HCT116 (cell line): ENCODE results near the gene FCSK. TPM values are rescaled to one million over a fixed set of nuclear protein-coding genes. Genes with fewer than 3 reads are reported as not detected.

Source experiments
- ATAC-seq: fragments of 200-7000 bp; cut with Tn5 transposase; 2 replicates; pipeline ENCODE4 v1.9.1; 2020; ENCODE audit warnings: mild to moderate bottlenecking, moderate library complexity
- BruUV-seq: library from RNA; stranded (reverse); fragments of 400-500 nt; replicated peaks from 2 replicates; lab custom pipeline; 2021; lab: Mats Ljungman, UMichigan
- CTCF ChIA-PET: fragments of 300-600 bp; sonication (Branson Sonifier 250); formaldehyde crosslinking; loops from one replicate; lab custom pipeline; 2021; ENCODE audit warnings: antibody characterized with exemption; lab: Charles Lee
- POLR2A ChIA-PET: fragments of 300-600, 350-600 bp; sonication (Branson Sonifier 250); formaldehyde crosslinking; loops from one replicate; lab custom pipeline; 2021; ENCODE audit warnings: antibody characterized with exemption; lab: Charles Lee
- RAD21 ChIA-PET, 2 experiments: fragments of 300-600 bp; sonication (Branson Sonifier 250); formaldehyde crosslinking; loops; one replicate each; lab custom pipeline; 2023; ENCODE audit warnings: low total read pairs in 2 of 2; ENCODE audit not compliant: uncharacterized antibody in 2 of 2, unreplicated experiment in 2 of 2, low non-redundant PET in 1 of 2; lab: Charles Lee
- DNase-seq: peaks from one replicate; pipeline ENCODE4 v3.0.0-alpha.2; 2010; ENCODE audit warnings: low read depth, low spot score
- H2AFZ ChIP-seq: fragments of 200-600 bp; shearing (Covaris generic), sonication (generic); 2 replicates; pipeline ENCODE4 v1.6.1; 2017; ENCODE audit warnings: low read depth, mixed run types, mixed read lengths, antibody characterized with exemption, low read length; ENCODE audit not compliant: poor library complexity, severe bottlenecking
- H3K27ac ChIP-seq: 2 replicates; pipeline ENCODE4 v1.5.1; 2012; ENCODE audit warnings: low read depth, low read length
- H3K27me3 ChIP-seq: fragments of 200-600 bp; sonication (generic); 2 replicates; pipeline ENCODE4 v1.6.1; 2016; ENCODE audit warnings: mixed run types, low read length, mixed read lengths; ENCODE audit not compliant: insufficient read depth
- H3K36me3 ChIP-seq, 2 experiments: fragments of 200-500 bp in 1 of 2; fragments of 200-600 bp in 1 of 2; sonication (Bioruptor generic) in 1 of 2; sonication (generic) in 1 of 2; 2 replicates each; pipeline versions ENCODE4 v1.5.1 to v1.6.1; 2014 to 2016; ENCODE audit warnings: low read length in 2 of 2, inconsistent platforms in 1 of 2, mixed read lengths in 1 of 2, mixed run types in 1 of 2; ENCODE audit not compliant: insufficient read depth in 2 of 2, control insufficient read depth in 1 of 2
- H3K4me1 ChIP-seq, 2 experiments: fragments of 200-600 bp in 1 of 2; sonication (generic) in 1 of 2; 2 replicates each; pipeline versions ENCODE4 v1.5.1 to v1.6.1; 2012 to 2017; ENCODE audit warnings: low read length in 2 of 2, inconsistent platforms in 1 of 2, mild to moderate bottlenecking in 1 of 2, mixed read lengths in 1 of 2, mixed run types in 1 of 2, moderate library complexity in 1 of 2; ENCODE audit not compliant: insufficient read depth in 2 of 2, control insufficient read depth in 1 of 2
- H3K4me2 ChIP-seq: fragments of 200-600 bp; sonication (generic); 2 replicates; pipeline ENCODE4 v1.6.1; 2017; ENCODE audit warnings: mixed run types, low read length, mixed read lengths
- H3K4me3 ChIP-seq, 2 experiments: fragments of 200-600 bp in 1 of 2; sonication (generic) in 1 of 2; replicated peaks in 1 of 2; 2 replicates each; pipeline ENCODE4 v1.5.1; 2011 to 2016; ENCODE audit warnings: low read length in 2 of 2, control low read depth in 1 of 2, low read depth in 1 of 2, mild to moderate bottlenecking in 1 of 2, mixed read lengths in 1 of 2, mixed run types in 1 of 2
- H3K79me2 ChIP-seq: fragments of 200-600 bp; sonication (generic); 2 replicates; pipeline ENCODE4 v1.6.1; 2017; ENCODE audit warnings: mild to moderate bottlenecking, mixed run types, low read length, moderate library complexity, mixed read lengths; ENCODE audit not compliant: insufficient read depth
- H3K9ac ChIP-seq: fragments of 200-600 bp; sonication (generic); 2 replicates; pipeline ENCODE4 v1.6.1; 2016; ENCODE audit warnings: low read length, mixed read lengths
- H3K9me2 ChIP-seq: fragments of 200-600 bp; sonication (generic), shearing (Covaris generic); 2 replicates; pipeline ENCODE4 v1.6.1; 2017; ENCODE audit warnings: mixed run types, mild to moderate bottlenecking, moderate library complexity; ENCODE audit not compliant: insufficient read depth
- H3K9me3 ChIP-seq, 2 experiments: fragments of 200-500 bp in 1 of 2; fragments of 200-600 bp in 1 of 2; sonication (Bioruptor generic) in 1 of 2; sonication (generic) in 1 of 2; 2 replicates each; pipeline ENCODE4 v1.6.1; 2014 to 2017; ENCODE audit warnings: low read length in 2 of 2, mixed read lengths in 2 of 2, inconsistent platforms in 1 of 2, low read depth in 1 of 2, mild to moderate bottlenecking in 1 of 2, mixed run types in 1 of 2, moderate library complexity in 1 of 2; ENCODE audit not compliant: control insufficient read depth in 1 of 2, insufficient read depth in 1 of 2
- H4K20me1 ChIP-seq: fragments of 200-600 bp; sonication (generic), shearing (Covaris generic); 2 replicates; pipeline ENCODE4 v1.6.1; 2017; ENCODE audit warnings: mixed run types, mild to moderate bottlenecking, moderate library complexity; ENCODE audit not compliant: insufficient read depth
- CBX3 ChIP-seq: IDR thresholded peaks from 2 replicates; pipeline ENCODE4 v1.6.1; 2012; ENCODE audit warnings: low read depth
- CTCF ChIP-seq, 3 experiments: fragments of 200-600 bp in 1 of 3; sonication (generic) in 1 of 3; IDR thresholded peaks in 2 of 3; conservative IDR thresholded peaks in 1 of 3; 2 replicates each; pipeline ENCODE4 v1.5.1; 2012 to 2017; ENCODE audit warnings: low read depth in 2 of 3, low read length in 2 of 3, antibody characterized with exemption in 1 of 3, borderline replicate concordance in 1 of 3, control low read depth in 1 of 3, mild to moderate bottlenecking in 1 of 3, mixed read lengths in 1 of 3, mixed run types in 1 of 3, moderate library complexity in 1 of 3; ENCODE audit not compliant: insufficient read depth in 1 of 3
- ELF1 ChIP-seq: IDR thresholded peaks from 2 replicates; pipeline ENCODE4 v1.6.1; 2012; ENCODE audit warnings: low read depth, borderline replicate concordance
- EZH2 ChIP-seq: fragments of 200-600 bp; sonication (generic); IDR thresholded peaks from 2 replicates; pipeline ENCODE4 v1.6.1; 2017; ENCODE audit warnings: antibody characterized with exemption, mixed run types
- EZH2phosphoT487 ChIP-seq: fragments of 200-600 bp; IDR thresholded peaks from 2 replicates; pipeline ENCODE4 v1.6.1; 2018; ENCODE audit warnings: antibody characterized with exemption, borderline replicate concordance
- FOSL1 ChIP-seq: IDR thresholded peaks from 2 replicates; pipeline ENCODE4 v1.6.1; 2012; ENCODE audit warnings: low read depth
- JUND ChIP-seq: IDR thresholded peaks from 2 replicates; pipeline ENCODE4 v1.6.1; 2012
- MAX ChIP-seq: IDR thresholded peaks from 2 replicates; pipeline ENCODE4 v1.6.1; 2012
- POLR2AphosphoS5 ChIP-seq: IDR thresholded peaks from 2 replicates; pipeline ENCODE4 v1.6.1; 2011; ENCODE audit warnings: mild to moderate bottlenecking, low read depth, low read length, moderate library complexity
- REST ChIP-seq: IDR thresholded peaks from 2 replicates; pipeline ENCODE4 v1.6.1; 2012; ENCODE audit warnings: low read depth
- SP1 ChIP-seq: IDR thresholded peaks from 2 replicates; pipeline ENCODE4 v1.6.1; 2012; ENCODE audit warnings: low read depth
- SRF ChIP-seq: IDR thresholded peaks from 2 replicates; pipeline ENCODE4 v1.6.1; 2012; ENCODE audit warnings: low read depth
- TCF7L2 ChIP-seq: IDR thresholded peaks from 2 replicates; pipeline ENCODE4 v1.7.0; 2011; ENCODE audit warnings: borderline replicate concordance, inconsistent platforms; ENCODE audit not compliant: insufficient read depth, insufficient read length; ENCODE audit errors: extremely low read depth
- ZBTB33 ChIP-seq: IDR thresholded peaks from 2 replicates; pipeline ENCODE4 v1.6.1; 2011; ENCODE audit warnings: mild to moderate bottlenecking, low read length, moderate library complexity; ENCODE audit not compliant: insufficient replicate concordance; ENCODE audit errors: extremely low read depth
- ZFX ChIP-seq: fragments of 450-650 bp; IDR thresholded peaks from 2 replicates; pipeline ENCODE4 v1.6.1; 2017
- intact Hi-C: fragments of 100-400 bp; cut with micrococcal nuclease; formaldehyde crosslinking; loops from 2 replicates; pipeline ENCODE4 v1.10.0; 2022
- total RNA-seq: library from RNA; stranded (reverse); gene quantifications from one replicate; pipeline ENCODE4 v1.2.1, GENCODE V29; 2021; ENCODE audit not compliant: unreplicated experiment

FCSK gene
- total RNA-seq, 1 experiment from 2014 or later, result 17.1 TPM

- no peaks in the 10 kb centered on the region for H3K9me2 ChIP-seq
- CTCF ChIA-PET, result no interaction called here
- H3K4me3 ChIP-seq, result no peak overlapping the region
- no TSS peak for BruUV-seq
- no peaks in the 10 kb centered on the region for H3K36me3 ChIP-seq
- H4K20me1 ChIP-seq, result no peaks in the 10 kb centered on the region
- H3K79me2 ChIP-seq, result no peaks in the 10 kb centered on the region
- no peaks in the 10 kb centered on the region for H3K27me3 ChIP-seq
- H3K9me3 ChIP-seq, result no peaks in the 10 kb centered on the region
- no peak for DNase-seq
- RAD21 ChIA-PET, result no interaction called here
- TF ChIP-seq ELF1, result no peak
- no peak for TF ChIP-seq CTCF (IDR thresholded peaks at IDR 0.05 in 2 of 3, conservative IDR thresholded peaks at IDR 0.05 in 1 of 3; ENCODE audit: borderline replicate concordance in 1 of 3, insufficient read depth in 1 of 3, low read depth in 2 of 3, low read length in 2 of 3)
- TF ChIP-seq MAX, result no peak
- TF ChIP-seq EZH2, result no peak
- TF ChIP-seq JUND, result no peak
- no peak for TF ChIP-seq FOSL1
- no peak for TF ChIP-seq TCF7L2
- no peak for TF ChIP-seq SRF
- TF ChIP-seq CBX3, result no peak
- TF ChIP-seq REST, result no peak
- TF ChIP-seq POLR2AphosphoS5, result no peak
- no peak for TF ChIP-seq ZFX
- TF ChIP-seq EZH2phosphoT487, result no peak
- no peak for TF ChIP-seq SP1
- TF ChIP-seq ZBTB33, result no peak
- TF ChIP-seq, all 23 proteins: peak for 0
- Histone ChIP-seq H3K27ac (no peak overlapping the region), H3K4me2 (no peak overlapping the region), H3K4me1 (peaks cover 21 to 30% of the 10 kb centered on the region in 2 experiments), H3K9ac (no peak overlapping the region), H2AFZ (no peak overlapping the region)
- POLR2A ChIA-PET, result no interaction called here
- intact Hi-C loops, result no loop called here
- ATAC-seq, result no peak
Measured at GRCh38 chr16:70441406-70441990, 12.9 kb upstream of the FCSK start.
